H9 (cell line): ENCODE data around the gene NLRP12. TPM values are rescaled to one million over a fixed set of nuclear protein-coding genes. Genes with fewer than 3 reads are reported as not detected.

Experiments
- DNase-seq: peaks from one replicate; pipeline ENCODE4 v3.0.0-alpha.2; 2017
- H2AFZ ChIP-seq: one replicate; pipeline ENCODE4 v1.6.1; 2013; ENCODE audit warnings: mild to moderate bottlenecking, low read length, control low read depth, moderate library complexity
- H2AK5ac ChIP-seq: 2 replicates; pipeline ENCODE4 v1.6.1; 2013; ENCODE audit warnings: low read length, control low read depth, mixed read lengths; ENCODE audit not compliant: insufficient read length
- H2BK120ac ChIP-seq: one replicate; pipeline ENCODE4 v1.6.1; 2013; ENCODE audit warnings: low read depth, mild to moderate bottlenecking, low read length, control low read depth, inconsistent platforms; ENCODE audit not compliant: poor library complexity, severe bottlenecking
- H2BK12ac ChIP-seq: 2 replicates; pipeline ENCODE4 v1.6.1; 2013; ENCODE audit warnings: low read length, control low read depth, mixed read lengths, low read depth; ENCODE audit not compliant: insufficient read length
- H2BK15ac ChIP-seq: 2 replicates; pipeline ENCODE4 v1.6.1; 2013; ENCODE audit warnings: low read depth, low read length, control low read depth
- H2BK20ac ChIP-seq: one replicate; pipeline ENCODE4 v1.6.1; 2013; ENCODE audit warnings: low read depth, mild to moderate bottlenecking, low read length, control low read depth, inconsistent platforms; ENCODE audit not compliant: poor library complexity, severe bottlenecking
- H2BK5ac ChIP-seq: 2 replicates; pipeline ENCODE4 v1.6.1; 2013; ENCODE audit warnings: low read length, control low read depth, mixed read lengths; ENCODE audit not compliant: insufficient read length
- H3K14ac ChIP-seq: 2 replicates; pipeline ENCODE4 v1.6.1; 2013; ENCODE audit warnings: low read length, control low read depth; ENCODE audit not compliant: insufficient read depth
- H3K18ac ChIP-seq: 2 replicates; pipeline ENCODE4 v1.6.1; 2013; ENCODE audit warnings: low read depth, mild to moderate bottlenecking, mixed read lengths, low read length, control low read depth; ENCODE audit not compliant: insufficient read length
- H3K23ac ChIP-seq: 2 replicates; pipeline ENCODE4 v1.6.1; 2013; ENCODE audit warnings: low read length, control low read depth, mixed read lengths, low read depth; ENCODE audit not compliant: insufficient read length
- H3K23me2 ChIP-seq: 2 replicates; pipeline ENCODE4 v1.6.1; 2013; ENCODE audit warnings: low read depth, mild to moderate bottlenecking, mixed read lengths, low read length, control low read depth; ENCODE audit not compliant: insufficient read length, poor library complexity, severe bottlenecking
- H3K27ac ChIP-seq: 2 replicates; pipeline ENCODE4 v1.5.1; 2013; ENCODE audit warnings: low read length, control low read depth, mixed read lengths, low read depth; ENCODE audit not compliant: insufficient read length
- H3K27me3 ChIP-seq: 2 replicates; pipeline ENCODE4 v1.6.1; 2013; ENCODE audit warnings: low read length, control low read depth, inconsistent platforms; ENCODE audit not compliant: insufficient read depth
- H3K4ac ChIP-seq: 2 replicates; pipeline ENCODE4 v1.6.1; 2013; ENCODE audit warnings: low read depth, mild to moderate bottlenecking, control low read depth, inconsistent platforms, low read length, moderate library complexity
- H3K4me1 ChIP-seq: 2 replicates; pipeline ENCODE4 v1.6.1; 2013; ENCODE audit warnings: low read length, control low read depth, inconsistent platforms; ENCODE audit not compliant: insufficient read depth
- H3K4me2 ChIP-seq: 2 replicates; pipeline ENCODE4 v1.6.1; 2013; ENCODE audit warnings: low read length, control low read depth, mixed read lengths; ENCODE audit not compliant: insufficient read length, insufficient read depth
- H3K56ac ChIP-seq: 2 replicates; pipeline ENCODE4 v1.6.1; 2013; ENCODE audit warnings: low read depth, mild to moderate bottlenecking, mixed read lengths, low read length, control low read depth; ENCODE audit not compliant: insufficient read length
- H3K79me1 ChIP-seq: 2 replicates; pipeline ENCODE4 v1.6.1; 2013; ENCODE audit warnings: low read depth, mild to moderate bottlenecking, moderate library complexity, low read length, control low read depth, inconsistent platforms; ENCODE audit not compliant: insufficient read depth, poor library complexity, severe bottlenecking
- H3K79me2 ChIP-seq: 2 replicates; pipeline ENCODE4 v1.6.1; 2013; ENCODE audit warnings: low read length, control low read depth, inconsistent platforms; ENCODE audit not compliant: insufficient read depth
- H3K9ac ChIP-seq: 2 replicates; pipeline ENCODE4 v1.6.1; 2013; ENCODE audit warnings: low read length, control low read depth, mixed read lengths; ENCODE audit not compliant: insufficient read length; ENCODE audit errors: extremely low read depth
- H3K9me3 ChIP-seq: one replicate; pipeline ENCODE4 v1.6.1; 2013; ENCODE audit warnings: low read depth, low read length, inconsistent platforms; ENCODE audit not compliant: control insufficient read depth
- H3T11ph ChIP-seq: one replicate; pipeline ENCODE4 v1.6.1; 2013; ENCODE audit warnings: mild to moderate bottlenecking, low read length, control low read depth, inconsistent platforms
- H4K20me1 ChIP-seq: one replicate; pipeline ENCODE4 v1.6.1; 2013; ENCODE audit not compliant: control insufficient read depth, insufficient read length, insufficient read depth
- H4K5ac ChIP-seq: 2 replicates; pipeline ENCODE4 v1.6.1; 2013; ENCODE audit warnings: low read depth, mild to moderate bottlenecking, mixed read lengths, low read length, control low read depth; ENCODE audit not compliant: insufficient read length
- H4K8ac ChIP-seq: replicated peaks from 2 replicates; pipeline ENCODE4 v1.6.1; 2013; ENCODE audit warnings: low read length, control low read depth, mixed read lengths, low read depth; ENCODE audit not compliant: insufficient read length
- H4K91ac ChIP-seq: 2 replicates; pipeline ENCODE4 v1.6.1; 2013; ENCODE audit warnings: low read depth, mild to moderate bottlenecking, moderate library complexity, mixed read lengths, low read length, control low read depth; ENCODE audit not compliant: insufficient read length
- H3K27ac Mint-ChIP-seq, 3 experiments: 2 replicates in 2 of 3; 3 replicates in 1 of 3; pipeline ENCODE4 v1.8.0; 2020 to 2021; ENCODE audit warnings: mixed read lengths in 3 of 3, mild to moderate bottlenecking in 1 of 3, moderate library complexity in 1 of 3
- H3K27me3 Mint-ChIP-seq: 2 replicates; pipeline ENCODE4 v1.8.0; 2021; ENCODE audit warnings: low read depth, mild to moderate bottlenecking, moderate library complexity, mixed read lengths
- H3K36me3 Mint-ChIP-seq, 3 experiments: 2 replicates in 2 of 3; 3 replicates in 1 of 3; pipeline ENCODE4 v1.8.0; 2020 to 2021; ENCODE audit warnings: low read depth in 3 of 3, mixed read lengths in 3 of 3; ENCODE audit not compliant: insufficient read depth in 1 of 3
- H3K4me1 Mint-ChIP-seq, 2 experiments: 2 replicates each; pipeline ENCODE4 v1.8.0; 2020; ENCODE audit warnings: mixed read lengths in 2 of 2
- H3K4me3 Mint-ChIP-seq, 2 experiments: 2 replicates in 1 of 2; 3 replicates in 1 of 2; pipeline ENCODE4 v1.8.0; 2020 to 2021; ENCODE audit warnings: mild to moderate bottlenecking in 2 of 2, mixed read lengths in 2 of 2, moderate library complexity in 1 of 2
- H3K9me3 Mint-ChIP-seq, 2 experiments: 2 replicates in 1 of 2; 3 replicates in 1 of 2; pipeline ENCODE4 v1.8.0; 2020; ENCODE audit warnings: mild to moderate bottlenecking in 2 of 2, mixed read lengths in 2 of 2, moderate library complexity in 1 of 2
- CTCF ChIP-seq: fragments of 200-600 bp; sonication (generic); conservative IDR thresholded peaks from 3 replicates; pipeline ENCODE4 v1.8.0; 2021; ENCODE audit warnings: antibody characterized with exemption, mild to moderate bottlenecking
- WGBS: extraction: QIAGEN DNeasy Blood & Tissue Kit; methylation state at CpG from one replicate; pipeline ENCODE4 v1.1.7; 2013; ENCODE audit warnings: missing lambda C conversion rate, low lambda C conversion rate, mixed read lengths; ENCODE audit not compliant: insufficient read length; ENCODE audit errors: extremely low coverage; 5-methylcytosine and 5-hydroxymethylcytosine counted together
- total RNA-seq: library from RNA; stranded (reverse); gene quantifications from 2 replicates; pipeline ENCODE4 v1.2.1, GENCODE V29; 2021

NLRP12 gene
- total RNA-seq, 1 experiment from 2014 or later, result 4.0 TPM

- Histone ChIP-seq H3K27ac (no peak overlapping the region), H3K23me2 (peaks cover 13% of the 10 kb centered on the region), H4K91ac (no peak overlapping the region), H3K18ac (no peak overlapping the region), H2AK5ac (no peak overlapping the region), H4K5ac (no peak overlapping the region), H2BK15ac (no peak overlapping the region), H3K9ac (no peak overlapping the region), H3K4me2 (no peak overlapping the region), H3T11ph (no peak overlapping the region), H3K27me3 (no peaks in the 10 kb centered on the region), H2AFZ (no peak overlapping the region), H3K79me1 (no peaks in the 10 kb centered on the region), H3K4me1 (no peaks in the 10 kb centered on the region), H3K23ac (no peak overlapping the region), H3K9me3 (no peaks in the 10 kb centered on the region), H2BK5ac (no peak overlapping the region), H4K8ac (no peak overlapping the region), H2BK20ac (no peak overlapping the region), H2BK12ac (no peak overlapping the region), H3K14ac (no peak overlapping the region), H3K4ac (no peak overlapping the region), H3K56ac (no peak overlapping the region), H2BK120ac (no peak overlapping the region), H4K20me1 (no peaks in the 10 kb centered on the region), H3K79me2 (peaks cover 2% of the 10 kb centered on the region; the same call in 1 of the 2 replicates)
- TF ChIP-seq CTCF, result no peak
- H3K36me3 Mint-ChIP-seq, result peaks cover 31 to 49% (median 43%) of the 10 kb centered on the region in 3 experiments; a peak in 6 of 7 replicates
- peaks cover 20 to 28% of the 10 kb centered on the region in 2 experiments for H3K4me1 Mint-ChIP-seq
- H3K27me3 Mint-ChIP-seq, result no peaks in the 10 kb centered on the region; the same call in 1 of the 2 replicates
- peak overlapping the region in 2 of 3 experiments; percentile 62 to 87; a peak in 5 of 7 replicates for H3K27ac Mint-ChIP-seq
- H3K4me3 Mint-ChIP-seq, result peak overlapping the region; percentile 52 to 73; a peak in 3 of 5 replicates
- no peak for DNase-seq
- H3K9me3 Mint-ChIP-seq, result no peaks in the 10 kb centered on the region
- no CpG with 5 or more reads among the region's 7 CpGs for WGBS
Measured at GRCh38 chr19:53871454-53871853, 47.3 kb upstream of the NLRP12 start.
